Muscle layer of duodenum (tissue), 2 donors: ENCODE measurements around the gene EXPH5.

Experiments used
- H3K27ac ChIP-seq: one replicate; pipeline ENCODE4 v1.7.0; 2013; ENCODE audit warnings: mild to moderate bottlenecking, low read length
- H3K27me3 ChIP-seq: one replicate; pipeline ENCODE4 v1.7.0; 2013; ENCODE audit warnings: low read depth, mild to moderate bottlenecking, control low read depth, low read length
- H3K36me3 ChIP-seq, 2 donors: one replicate each; pipeline ENCODE4 v1.7.0; 2013; ENCODE audit warnings: low read length in 2 of 2, control low read depth in 1 of 2, mild to moderate bottlenecking in 1 of 2; ENCODE audit not compliant: insufficient read depth in 2 of 2, control insufficient read depth in 1 of 2
- H3K4me1 ChIP-seq, 2 donors: one replicate each; pipeline ENCODE4 v1.7.0; 2013; ENCODE audit warnings: low read length in 2 of 2, mild to moderate bottlenecking in 2 of 2, control low read depth in 1 of 2, moderate library complexity in 1 of 2; ENCODE audit not compliant: insufficient read depth in 2 of 2, control insufficient read depth in 1 of 2
- H3K4me3 ChIP-seq, 2 donors: one replicate each; pipeline ENCODE4 v1.7.0; 2013; ENCODE audit warnings: low read length in 2 of 2, low read depth in 1 of 2, mild to moderate bottlenecking in 1 of 2
- H3K9me3 ChIP-seq, 2 donors: one replicate each; pipeline ENCODE4 v1.7.0; 2013; ENCODE audit warnings: low read length in 2 of 2, control low read depth in 1 of 2, mild to moderate bottlenecking in 1 of 2; ENCODE audit not compliant: control insufficient read depth in 1 of 2
- donor health status: healthy.

Gene EXPH5

GRCh38 chr11:108486331-108486730 lies 107.2 kb downstream of the EXPH5 start:
- peaks cover 15 to 59% of the 10 kb centered on the region in 2 donors for H3K36me3 ChIP-seq
- H3K27ac ChIP-seq: no peak overlapping the region
- H3K27me3 ChIP-seq: no peaks in the 10 kb centered on the region
- no peak overlapping the region for H3K4me3 ChIP-seq
- H3K4me1 ChIP-seq: no peaks in the 10 kb centered on the region
- H3K9me3 ChIP-seq: no peaks in the 10 kb centered on the region

GRCh38 chr11:108483163-108483562 lies 110.4 kb downstream of the EXPH5 start:
- Histone ChIP-seq H3K27ac (no peak overlapping the region), H3K4me1 (no peaks in the 10 kb centered on the region), H3K4me3 (no peak overlapping the region), H3K36me3 (peaks cover 19 to 52% of the 10 kb centered on the region in 2 donors), H3K9me3 (no peaks in the 10 kb centered on the region), H3K27me3 (no peaks in the 10 kb centered on the region)

GRCh38 chr11:108474664-108475463 lies 118.7 kb downstream of the EXPH5 start:
- Histone ChIP-seq H3K4me3 (no peak overlapping the region), H3K27me3 (no peaks in the 10 kb centered on the region), H3K36me3 (peaks cover 24 to 47% of the 10 kb centered on the region in 2 donors), H3K9me3 (no peaks in the 10 kb centered on the region), H3K4me1 (no peaks in the 10 kb centered on the region), H3K27ac (no peak overlapping the region)

GRCh38 chr11:108472681-108473080 lies 120.9 kb downstream of the EXPH5 start:
- H3K27me3 ChIP-seq: no peaks in the 10 kb centered on the region
- no peaks in the 10 kb centered on the region for H3K4me1 ChIP-seq
- no peak overlapping the region for H3K27ac ChIP-seq
- no peak overlapping the region for H3K4me3 ChIP-seq
- H3K9me3 ChIP-seq: no peaks in the 10 kb centered on the region
- H3K36me3 ChIP-seq: peaks cover 20 to 33% of the 10 kb centered on the region in 2 donors

GRCh38 chr11:108468478-108468864 lies 125.1 kb downstream of the EXPH5 start:
- H3K27ac ChIP-seq: no peak overlapping the region

GRCh38 chr11:108467091-108467823 lies 126.3 kb downstream of the EXPH5 start, which contains the start of gene C11orf65:
Gene C11orf65, minus strand, starts transcription at chr11:108467529. Its CDS starts 5,970 bp downstream, at chr11:108461559.
- Histone ChIP-seq H3K4me1 (peaks cover 0 to 4% of the 10 kb centered on the region in 2 donors), H3K27me3 (no peaks in the 10 kb centered on the region), H3K27ac (peak within 1 kb of the TSS; percentile 100), H3K36me3 (peaks cover 0 to 6% of the 10 kb centered on the region in 2 donors), H3K9me3 (no peaks in the 10 kb centered on the region), H3K4me3 (peak within 1 kb of the TSS; percentile 77 to 95)

More at GRCh38 chr11:108468478-108468864, 125.1 kb downstream of the EXPH5 start:
- H3K36me3 ChIP-seq: peaks cover 3 to 9% of the 10 kb centered on the region in 2 donors
- H3K4me1 ChIP-seq: peaks cover 0 to 4% of the 10 kb centered on the region in 2 donors
- no peaks in the 10 kb centered on the region for H3K27me3 ChIP-seq
- H3K4me3 ChIP-seq: no peak overlapping the region
- H3K9me3 ChIP-seq: no peaks in the 10 kb centered on the region

- H3K36me3 ChIP-seq: peaks cover 0 to 6% of the 10 kb centered on the region in 2 donors
- H3K4me3 ChIP-seq: peak overlapping the region; percentile 77 to 95
- H3K27ac ChIP-seq: peak overlapping the region; percentile 100
- peaks cover 0 to 4% of the 10 kb centered on the region in 2 donors for H3K4me1 ChIP-seq
- H3K9me3 ChIP-seq: no peaks in the 10 kb centered on the region
- H3K27me3 ChIP-seq: no peaks in the 10 kb centered on the region
Measured at GRCh38 chr11:108466405-108466804, 127.2 kb downstream of the EXPH5 start.
